Upper lobe of left lung (tissue), 6 donors: ENCODE measurements around the gene IQGAP1. TPM values are rescaled to one million over a fixed set of nuclear protein-coding genes. Genes with fewer than 3 reads are reported as not detected.

ENCODE experiments used
- ATAC-seq, 2 donors: fragments of 200-7000 bp; cut with Tn5 transposase; one replicate each; pipeline ENCODE4 v1.9.1; 2022; ENCODE audit warnings: mild to moderate bottlenecking in 2 of 2, moderate library complexity in 2 of 2; ENCODE audit not compliant: low FRiP score in 2 of 2
- DNase-seq, 2 donors: peaks; one replicate each; pipeline ENCODE4 v3.0.0-alpha.2; 2019 to 2020
- H3K27ac ChIP-seq, 4 donors: fragments of 200-600 bp; sonication (generic); one replicate each; pipeline ENCODE4 v1.5.1; 2016 to 2019
- H3K27me3 ChIP-seq, 4 donors: fragments of 200-600 bp; sonication (generic); one replicate each; pipeline ENCODE4 v1.5.1; 2017 to 2019
- H3K36me3 ChIP-seq, 4 donors: fragments of 200-600 bp; sonication (generic); one replicate each; pipeline ENCODE4 v1.5.1; 2016 to 2019
- H3K4me1 ChIP-seq, 4 donors: fragments of 200-600 bp; sonication (generic); one replicate each; pipeline ENCODE4 v1.5.1; 2018 to 2019
- H3K4me3 ChIP-seq, 4 donors: fragments of 200-600 bp; sonication (generic); one replicate each; pipeline ENCODE4 v1.5.1; 2017 to 2019; ENCODE audit warnings: mild to moderate bottlenecking in 2 of 4, moderate library complexity in 1 of 4
- H3K9me3 ChIP-seq, 4 donors: fragments of 200-600 bp; sonication (generic); one replicate each; pipeline ENCODE4 v1.5.1; 2018 to 2019
- EP300 ChIP-seq, 4 donors: sonication (generic); formaldehyde crosslinking; IDR thresholded peaks; one replicate each; pipeline ENCODE4 v1.5.1; 2017; ENCODE audit warnings: antibody characterized with exemption in 4 of 4, control low read depth in 2 of 4
- POLR2A ChIP-seq, 4 donors: fragments of 450-650 bp; IDR thresholded peaks; one replicate each; pipeline ENCODE4 v1.5.1; 2016 to 2017; ENCODE audit warnings: antibody characterized with exemption in 4 of 4, mild to moderate bottlenecking in 2 of 4
- POLR2AphosphoS5 ChIP-seq, 2 donors: sonication (generic); formaldehyde crosslinking; IDR thresholded peaks; one replicate each; pipeline ENCODE4 v1.5.1; 2017; ENCODE audit warnings: antibody characterized with exemption in 2 of 2
- WGBS, 2 donors: methylation state at CpG; one replicate each; pipeline ENCODE4 v1.1.5; 2017 to 2018; 5-methylcytosine and 5-hydroxymethylcytosine counted together
- total RNA-seq, 6 donors: library from RNA; depleted of rRNA in 4 of 6; stranded (reverse); fragments of >200 nt in 4 of 6; gene quantifications; one replicate each; pipeline versions ENCODE4 v1.1.0 to v1.2.1, GENCODE V29; 2016 to 2021
- TF ChIP-seq, protein P1 (sequence below), 6 experiments: fragments of 450-650 bp in 4 of 6; fragments of 200-600 bp in 2 of 6; sonication (generic) in 2 of 6; IDR thresholded peaks; one replicate each; pipeline ENCODE4 v1.5.1; 2016 to 2019; ENCODE audit warnings: antibody characterized with exemption in 6 of 6
- donor health status: DM: no; HTN: no; CAD: no; lungs with moderate emphysema.
- donor health status: DM: no; HTN: yes; CAD: no; lungs with severe emphysema.

The IQGAP1 gene
- total RNA-seq, 6 donors from 2014 or later = 216 to 502 (median 344) TPM

DNA sequence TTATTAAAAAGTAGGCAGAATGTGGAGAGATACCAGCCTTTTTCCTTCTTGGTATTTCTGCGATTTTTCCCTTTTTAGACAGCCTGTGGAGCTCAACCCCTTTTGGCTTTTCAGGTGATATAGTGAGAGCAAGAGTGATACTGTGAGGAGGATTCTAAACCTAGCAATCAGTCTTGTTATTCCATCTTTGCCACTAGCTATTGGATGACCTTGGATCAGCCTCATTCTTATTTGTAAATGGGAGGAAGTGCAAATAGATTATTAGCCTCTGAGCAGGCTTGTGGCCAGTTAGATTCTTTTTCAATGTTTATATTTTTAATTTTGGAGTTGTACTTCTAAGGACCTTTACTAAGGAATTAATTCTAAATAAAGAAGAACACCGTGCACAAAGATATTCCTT, 34.0 kb downstream of the IQGAP1 start:
- 48 to 72% methylated on average over 2 of the region's 2 CpGs for WGBS, 2 donors
- Histone ChIP-seq H3K36me3 (peaks cover 0 to 11% (median 1%) of the 10 kb centered on the region in 4 donors), H3K4me1 (peaks cover 61 to 80% (median 77%) of the 10 kb centered on the region in 4 donors), H3K27me3 (no peaks in the 10 kb centered on the region), H3K27ac (no peak overlapping the region), H3K9me3 (no peaks in the 10 kb centered on the region), H3K4me3 (no peak overlapping the region)
- no peak for TF ChIP-seq EP300 (IDR thresholded peaks at IDR 0.05)
- TF ChIP-seq, protein P1, sequence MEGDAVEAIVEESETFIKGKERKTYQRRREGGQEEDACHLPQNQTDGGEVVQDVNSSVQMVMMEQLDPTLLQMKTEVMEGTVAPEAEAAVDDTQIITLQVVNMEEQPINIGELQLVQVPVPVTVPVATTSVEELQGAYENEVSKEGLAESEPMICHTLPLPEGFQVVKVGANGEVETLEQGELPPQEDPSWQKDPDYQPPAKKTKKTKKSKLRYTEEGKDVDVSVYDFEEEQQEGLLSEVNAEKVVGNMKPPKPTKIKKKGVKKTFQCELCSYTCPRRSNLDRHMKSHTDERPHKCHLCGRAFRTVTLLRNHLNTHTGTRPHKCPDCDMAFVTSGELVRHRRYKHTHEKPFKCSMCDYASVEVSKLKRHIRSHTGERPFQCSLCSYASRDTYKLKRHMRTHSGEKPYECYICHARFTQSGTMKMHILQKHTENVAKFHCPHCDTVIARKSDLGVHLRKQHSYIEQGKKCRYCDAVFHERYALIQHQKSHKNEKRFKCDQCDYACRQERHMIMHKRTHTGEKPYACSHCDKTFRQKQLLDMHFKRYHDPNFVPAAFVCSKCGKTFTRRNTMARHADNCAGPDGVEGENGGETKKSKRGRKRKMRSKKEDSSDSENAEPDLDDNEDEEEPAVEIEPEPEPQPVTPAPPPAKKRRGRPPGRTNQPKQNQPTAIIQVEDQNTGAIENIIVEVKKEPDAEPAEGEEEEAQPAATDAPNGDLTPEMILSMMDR (IDR thresholded peaks at IDR 0.05) = no peak
- no peak for TF ChIP-seq POLR2AphosphoS5 (IDR thresholded peaks at IDR 0.05)
- TF ChIP-seq POLR2A (IDR thresholded peaks at IDR 0.05) = no peak
- DNase-seq (no peak), ATAC-seq (no peak)

GRCh38 chr15:90422936-90423335, 34.9 kb downstream of the IQGAP1 start:
- no peak for DNase-seq
- TF ChIP-seq POLR2AphosphoS5 (IDR thresholded peaks at IDR 0.05) (no peak), POLR2A (IDR thresholded peaks at IDR 0.05) (no peak), EP300 (IDR thresholded peaks at IDR 0.05) (no peak)
- TF ChIP-seq, protein P1 (IDR thresholded peaks at IDR 0.05) = no peak
- Histone ChIP-seq H3K4me3 (no peak overlapping the region), H3K27me3 (no peaks in the 10 kb centered on the region), H3K27ac (peak overlapping the region in 2 of 4 donors; percentile 27 to 33), H3K4me1 (peaks cover 61 to 80% (median 76%) of the 10 kb centered on the region in 4 donors), H3K9me3 (no peaks in the 10 kb centered on the region), H3K36me3 (peaks cover 0 to 20% (median 5%) of the 10 kb centered on the region in 4 donors)
- WGBS, 2 donors = 46 to 54% methylated on average over 3 of the region's 3 CpGs
- no peak for ATAC-seq

DNA sequence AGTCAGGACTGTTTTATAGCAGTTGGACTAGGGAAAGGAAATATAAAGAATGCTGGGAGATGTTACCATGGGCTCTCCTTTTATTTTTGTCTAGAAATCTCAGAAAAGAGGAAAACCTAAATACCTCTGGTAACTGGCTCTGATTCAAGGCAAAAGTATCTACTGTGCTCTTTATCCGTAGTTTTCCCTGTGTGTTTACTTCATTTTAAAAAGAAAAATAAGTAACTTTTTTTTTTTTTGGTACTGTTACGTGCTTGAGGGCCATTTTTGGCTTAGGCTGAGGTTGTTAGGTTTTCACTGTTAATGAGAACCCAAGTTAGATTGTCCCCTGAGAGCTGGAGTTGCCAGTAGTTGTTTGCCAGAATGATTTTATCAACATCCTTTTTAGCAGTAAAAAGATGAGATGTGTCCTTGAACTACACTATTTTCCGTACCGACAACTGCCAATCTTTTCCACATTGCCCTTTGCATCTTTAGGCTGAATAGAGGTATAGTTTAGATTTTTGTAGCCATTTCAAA, 35.8 kb downstream of the IQGAP1 start:
- Histone ChIP-seq H3K27me3 (no peaks in the 10 kb centered on the region), H3K9me3 (no peaks in the 10 kb centered on the region), H3K4me1 (peaks cover 54 to 70% (median 67%) of the 10 kb centered on the region in 4 donors), H3K36me3 (peaks cover 0 to 24% (median 7%) of the 10 kb centered on the region in 4 donors), H3K27ac (peak overlapping the region in 2 of 4 donors; percentile 27 to 33), H3K4me3 (no peak overlapping the region)
- DNase-seq (no peak), ATAC-seq (no peak)
- 51 to 58% methylated on average over 4 of the region's 4 CpGs for WGBS, 2 donors
- no peak for TF ChIP-seq EP300 (IDR thresholded peaks at IDR 0.05)
- TF ChIP-seq POLR2A (IDR thresholded peaks at IDR 0.05) = no peak
- TF ChIP-seq POLR2AphosphoS5 (IDR thresholded peaks at IDR 0.05) = no peak
- TF ChIP-seq, protein P1 (IDR thresholded peaks at IDR 0.05) = no peak

DNA sequence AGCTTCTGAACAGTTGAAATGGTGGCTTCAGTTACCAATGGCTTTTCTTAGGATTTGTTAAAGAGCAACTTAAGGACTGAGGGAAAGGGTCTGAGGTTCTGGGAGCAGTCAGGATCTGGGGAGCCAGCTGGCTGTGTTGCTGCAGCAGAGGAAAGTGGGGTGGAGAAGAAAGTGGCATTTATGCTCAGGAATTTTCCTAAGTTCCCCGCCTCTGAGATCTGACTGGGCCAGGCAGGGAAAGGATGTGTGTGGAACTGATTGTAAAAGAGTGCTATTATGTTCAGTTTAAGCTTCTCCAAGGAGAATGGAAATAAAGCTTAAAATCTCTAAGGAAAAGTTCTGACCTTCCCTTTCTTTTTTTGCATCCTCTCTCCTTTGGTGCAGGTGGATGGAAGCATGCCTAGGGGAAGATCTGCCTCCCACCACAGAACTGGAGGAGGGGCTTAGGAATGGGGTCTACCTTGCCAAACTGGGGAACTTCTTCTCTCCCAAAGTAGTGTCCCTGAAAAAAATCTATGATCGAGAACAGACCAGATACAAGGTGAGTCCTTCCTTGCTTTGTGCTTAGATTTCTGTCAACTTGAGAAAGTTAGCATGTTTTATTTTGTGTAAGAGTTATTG, 37.8 kb downstream of the IQGAP1 start:
- DNase-seq = no peak
- Histone ChIP-seq H3K36me3 (peaks cover 0 to 40% (median 9%) of the 10 kb centered on the region in 4 donors), H3K4me1 (peaks cover 34 to 52% (median 48%) of the 10 kb centered on the region in 4 donors), H3K27ac (peak overlapping the region in 1 of 4 donors; percentile 4), H3K4me3 (no peak overlapping the region), H3K9me3 (no peaks in the 10 kb centered on the region), H3K27me3 (no peaks in the 10 kb centered on the region)
- 75 to 77% methylated on average over 2 of the region's 2 CpGs for WGBS, 2 donors
- no peak for ATAC-seq
- TF ChIP-seq POLR2AphosphoS5 (IDR thresholded peaks at IDR 0.05) = no peak
- no peak for TF ChIP-seq POLR2A (IDR thresholded peaks at IDR 0.05)
- TF ChIP-seq, protein P1 (IDR thresholded peaks at IDR 0.05) = no peak
- no peak for TF ChIP-seq EP300 (IDR thresholded peaks at IDR 0.05)
